H1 (cell line): ENCODE measurements around the gene DAG1. TPM values are rescaled to one million over a fixed set of nuclear protein-coding genes. Genes with fewer than 3 reads are reported as not detected.

Source experiments
- BACH1 ChIP-seq: IDR thresholded peaks from 2 replicates; pipeline ENCODE4 v1.6.1; 2012; ENCODE audit warnings: low read length, improper control_type of control experiment
- CHD1 ChIP-seq: IDR thresholded peaks from 2 replicates; pipeline ENCODE4 v1.6.1; 2012; ENCODE audit warnings: low read depth, low read length, improper control_type of control experiment
- EZH2 ChIP-seq: fragments of 200-600 bp; sonication (generic); IDR thresholded peaks from 2 replicates; pipeline ENCODE4 v1.7.1; 2012; ENCODE audit warnings: low read depth, mild to moderate bottlenecking, moderate library complexity, low read length, inconsistent platforms; ENCODE audit not compliant: severe bottlenecking
- KDM1A ChIP-seq: fragments of 200-600, 300-600 bp; sonication (generic); IDR thresholded peaks from 2 replicates; pipeline ENCODE4 v1.7.1; 2016; ENCODE audit warnings: mild to moderate bottlenecking, low read length, borderline replicate concordance
- POLR2AphosphoS5 ChIP-seq: IDR thresholded peaks from 2 replicates; pipeline ENCODE4 v1.6.1; 2011; ENCODE audit warnings: low read depth, low read length
- RNF2 ChIP-seq: fragments of 200-900, 300-1000 bp; sonication (generic); IDR thresholded peaks from 2 replicates; pipeline ENCODE4 v1.7.1; 2016; ENCODE audit warnings: borderline replicate concordance, low read depth, mild to moderate bottlenecking, antibody characterized with exemption, low read length; ENCODE audit not compliant: poor library complexity, severe bottlenecking; ENCODE audit errors: missing control alignments
- SP1 ChIP-seq: IDR thresholded peaks from 2 replicates; pipeline ENCODE4 v1.6.1; 2011; ENCODE audit warnings: low read depth, low read length
- SP4 ChIP-seq: IDR thresholded peaks from 2 replicates; pipeline ENCODE4 v1.6.1; 2012; ENCODE audit warnings: low read length, inconsistent platforms
- TCF12 ChIP-seq: IDR thresholded peaks from 2 replicates; pipeline ENCODE4 v1.6.1; 2011; ENCODE audit warnings: low read depth, mild to moderate bottlenecking, low read length
- polyA plus RNA-seq, 7 experiments: library from polyadenylated mRNA; depleted of rRNA in 3 of 7; stranded (reverse) in 5 of 7; unstranded in 2 of 7; fragments of >200 nt in 5 of 7; fragments of 200-250 nt in 2 of 7; gene quantifications; 1 replicate in 5 of 7; 2 replicates in 1 of 7; 4 replicates in 1 of 7; pipeline versions ENCODE4 v1.2.1 to v1.2.3, GENCODE V29; 2011 to 2013; ENCODE audit warnings: missing spikeins in 2 of 7, mixed read lengths in 2 of 7
- total RNA-seq: library from RNA; stranded (reverse); fragmentation: NEBNext Ultra II Directional; extraction: Animal tissue kit (Norgen Biotek cat#: 25700); gene quantifications from 2 replicates; pipeline ENCODE4 v1.2.1, GENCODE V29; 2021

The DAG1 gene
- total and polyA plus RNA-seq, 2 of the 8 experiments (the other 6 are each of a cell fraction or from before 2014, with no cell fraction given), result 97.5 to 138 TPM

DNA sequence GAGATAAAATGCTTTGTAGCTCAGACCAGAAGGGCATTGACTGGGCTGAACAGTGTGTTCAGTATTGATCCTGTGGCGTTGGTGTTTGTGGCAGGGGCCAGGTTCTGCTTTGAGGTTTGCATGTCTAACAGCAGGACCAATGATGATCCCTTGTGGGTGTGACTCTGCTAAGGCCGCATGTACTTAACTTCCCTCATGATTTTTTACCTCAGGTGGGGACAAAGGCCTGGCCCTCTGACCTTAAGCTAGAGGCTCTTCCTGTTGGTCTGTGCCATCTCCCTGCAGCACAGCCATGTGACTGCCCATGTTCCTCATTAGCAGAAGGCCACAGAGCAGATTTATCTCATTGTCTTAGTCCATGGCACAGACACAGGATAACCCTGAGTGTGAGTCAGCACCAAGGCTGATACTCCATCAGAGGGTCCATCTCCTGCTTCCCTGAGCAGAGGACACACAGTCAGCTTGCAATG lies 49.9 kb downstream of the DAG1 start (continued):
- TF ChIP-seq RNF2 (no peak), TCF12 (no peak), SP1 (no peak), CHD1 (no peak), KDM1A (no peak), BACH1 (no peak), EZH2 (no peak), SP4 (no peak), POLR2AphosphoS5 (no peak)
- TF ChIP-seq, all 59 proteins: peak for 0
